HL-60 (cell line): ENCODE results near the gene PCK1.

Experiments
- DNase-seq, 2 experiments: peaks; one replicate each; pipeline ENCODE4 v3.0.0-alpha.2; 2010 to 2020; ENCODE audit warnings: low read depth in 1 of 2, low spot score in 1 of 2
- H3K27ac ChIP-seq: fragments of 250-450 bp; sonication (Bioruptor Pico); replicated peaks from 2 replicates; pipeline ENCODE4 v1.5.1; 2020; ENCODE audit warnings: mild to moderate bottlenecking, moderate library complexity
- H3K27me3 ChIP-seq: fragments of 250-450 bp; sonication (Bioruptor Pico); 2 replicates; pipeline ENCODE4 v1.5.1; 2021; ENCODE audit warnings: mild to moderate bottlenecking, moderate library complexity; ENCODE audit not compliant: insufficient read depth, poor library complexity, severe bottlenecking
- H3K4me3 ChIP-seq: replicated peaks from 2 replicates; pipeline ENCODE4 v1.5.1; 2011; ENCODE audit warnings: mild to moderate bottlenecking, control low read depth, low read length; ENCODE audit not compliant: insufficient read depth
- CTCF ChIP-seq: IDR thresholded peaks from one replicate; pipeline ENCODE4 v1.5.1; 2011; ENCODE audit warnings: low read length, control low read depth, inconsistent platforms; ENCODE audit not compliant: insufficient read depth
- GABPA ChIP-seq: IDR thresholded peaks from 2 replicates; pipeline ENCODE4 v1.6.1; 2012; ENCODE audit warnings: low read depth
- POLR2AphosphoS5 ChIP-seq: IDR thresholded peaks from 2 replicates; pipeline ENCODE4 v1.6.1; 2012; ENCODE audit warnings: low read depth
- REST ChIP-seq: IDR thresholded peaks from 2 replicates; pipeline ENCODE4 v1.6.1; 2012; ENCODE audit warnings: low read depth; ENCODE audit not compliant: insufficient replicate concordance
- SPI1 ChIP-seq: IDR thresholded peaks from 2 replicates; pipeline ENCODE4 v1.6.1; 2012; ENCODE audit warnings: low read depth, mild to moderate bottlenecking, borderline replicate concordance

The PCK1 gene

GRCh38 chr20:57580478-57581201 is 19.7 kb downstream of the PCK1 start:
- H3K27ac ChIP-seq = no peak overlapping the region
- no peak overlapping the region for H3K4me3 ChIP-seq
- TF ChIP-seq CTCF (no peak), GABPA (no peak), SPI1 (no peak), REST (no peak)
- H3K27me3 ChIP-seq = peaks cover 8% of the 10 kb centered on the region
- DNase-seq = no peak

GRCh38 chr20:57581202-57582028 is 20.5 kb downstream of the PCK1 start:
- H3K4me3 ChIP-seq = no peak overlapping the region
- H3K27me3 ChIP-seq = peaks cover 8% of the 10 kb centered on the region
- peak; percentile 8 to 69 for DNase-seq
- TF ChIP-seq CTCF (no peak), SPI1 (peak; percentile 91)
- H3K27ac ChIP-seq = no peak overlapping the region

DNA sequence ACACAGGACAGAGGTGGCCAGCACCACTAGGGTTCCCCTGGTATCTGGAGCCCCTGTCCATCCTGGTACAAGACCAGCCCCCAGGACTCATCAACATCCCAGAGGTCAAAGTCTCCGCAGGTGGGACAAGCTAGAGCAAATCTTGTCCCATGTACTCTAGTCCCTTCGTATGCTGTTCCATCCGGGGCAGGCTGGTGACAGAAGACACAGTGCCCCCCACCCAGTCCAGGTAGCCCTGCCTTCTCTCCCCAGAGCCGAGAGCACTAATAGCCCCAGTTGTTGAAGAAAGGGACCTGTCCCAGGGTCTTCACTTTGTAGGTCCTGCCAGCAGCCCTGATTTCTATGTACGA is 21.1 kb downstream of the PCK1 start:
- Histone ChIP-seq H3K4me3 (no peak overlapping the region), H3K27ac (no peak overlapping the region), H3K27me3 (peaks cover 8% of the 10 kb centered on the region)
- no peak for DNase-seq
- TF ChIP-seq POLR2AphosphoS5 = no peak
- no peak for TF ChIP-seq GABPA
- TF ChIP-seq REST = no peak
- TF ChIP-seq SPI1 = no peak
- no peak for TF ChIP-seq CTCF
